Sigmoid colon (tissue), 7 donors: ENCODE results near the gene RBM28. TPM values are rescaled to one million over a fixed set of nuclear protein-coding genes. Genes with fewer than 3 reads are reported as not detected.

ENCODE experiments used
- DNase-seq: peaks from one replicate; pipeline ENCODE4 v3.0.0-alpha.2; 2019
- H3K27ac ChIP-seq, 4 donors: fragments of 200-600 bp; sonication (generic); one replicate each; pipeline ENCODE4 v1.5.1; 2016 to 2019; ENCODE audit warnings: mild to moderate bottlenecking in 1 of 4
- H3K27me3 ChIP-seq, 3 donors: fragments of 200-600 bp; sonication (generic); one replicate each; pipeline ENCODE4 v1.5.1; 2019; ENCODE audit warnings: mild to moderate bottlenecking in 1 of 3
- H3K36me3 ChIP-seq, 4 donors: fragments of 200-600 bp; sonication (generic); one replicate each; pipeline ENCODE4 v1.5.1; 2016 to 2019
- H3K4me1 ChIP-seq, 4 donors: fragments of 200-600 bp; sonication (generic); one replicate each; pipeline ENCODE4 v1.5.1; 2017 to 2019
- H3K4me3 ChIP-seq, 4 donors: fragments of 200-600 bp; sonication (generic); one replicate each; pipeline ENCODE4 v1.5.1; 2017 to 2019; ENCODE audit warnings: mild to moderate bottlenecking in 2 of 4, moderate library complexity in 1 of 4
- H3K9me3 ChIP-seq, 4 donors: fragments of 200-600 bp in 3 of 4; sonication (generic) in 3 of 4; one replicate each; pipeline versions ENCODE4 v1.5.1 to v1.6.1; 2013 to 2019
- CTCF ChIP-seq, 4 experiments: fragments of 450-650 bp in 3 of 4; fragments of 200-600 bp in 1 of 4; IDR thresholded peaks; one replicate each; pipeline ENCODE4 v1.5.1; 2016 to 2019; ENCODE audit warnings: antibody characterized with exemption in 4 of 4, mild to moderate bottlenecking in 3 of 4, moderate library complexity in 2 of 4
- EP300 ChIP-seq, 4 donors: sonication (generic); formaldehyde crosslinking; IDR thresholded peaks; one replicate each; pipeline ENCODE4 v1.6.1; 2017; ENCODE audit warnings: antibody characterized with exemption in 4 of 4
- POLR2A ChIP-seq, 2 donors: fragments of 450-650 bp; IDR thresholded peaks; one replicate each; pipeline ENCODE4 v1.6.1; 2016; ENCODE audit warnings: antibody characterized with exemption in 2 of 2, mild to moderate bottlenecking in 2 of 2, moderate library complexity in 2 of 2
- POLR2AphosphoS5 ChIP-seq, 4 donors: sonication (generic); formaldehyde crosslinking; IDR thresholded peaks; one replicate each; pipeline ENCODE4 v1.6.1; 2017; ENCODE audit warnings: antibody characterized with exemption in 4 of 4
- WGBS, 2 donors: extraction: QIAGEN DNeasy Blood & Tissue Kit; methylation state at CpG; one replicate each; pipeline ENCODE4 v1.1.7; 2013; 5-methylcytosine and 5-hydroxymethylcytosine counted together
- intact Hi-C: fragments of 100-400 bp; cut with DNase I; formaldehyde crosslinking; loops from one replicate; pipeline ENCODE4 v1.15.1; 2023
- polyA plus RNA-seq, 3 donors: library from polyadenylated mRNA; stranded (reverse); fragments of 200-250 nt; gene quantifications; one replicate each; pipeline ENCODE4 v1.2.3, GENCODE V29; 2013
- total RNA-seq, 4 donors: library from RNA; depleted of rRNA; stranded (reverse); fragments of >200 nt; gene quantifications; one replicate each; pipeline ENCODE4 v1.1.0, GENCODE V29; 2016
- donor health status: healthy with polysubstance abuse.
- donor health status: Bipolar disorder and iron deficiency.
- donor health status: healthy.

Gene RBM28
- total and polyA plus RNA-seq, 7 donors, result 6.6 to 36.3 (median 15.1) TPM

- no peak overlapping the region for H3K27ac ChIP-seq
- no peak overlapping the region for H3K4me3 ChIP-seq
- intact Hi-C loops, result no loop called here
- TF ChIP-seq POLR2AphosphoS5 (IDR thresholded peaks at IDR 0.05) (no peak), POLR2A (IDR thresholded peaks at IDR 0.05) (no peak), CTCF (IDR thresholded peaks at IDR 0.05) (no peak), EP300 (IDR thresholded peaks at IDR 0.05) (no peak)
- H3K27me3 ChIP-seq, result no peaks in the 10 kb centered on the region
- H3K36me3 ChIP-seq, result peaks cover 21 to 99% (median 42%) of the 10 kb centered on the region in 4 donors
- no peak for DNase-seq
- no peaks in the 10 kb centered on the region for H3K4me1 ChIP-seq
- WGBS, 2 donors, result 88 to 93% methylated on average over 10 of the region's 10 CpGs
- no peaks in the 10 kb centered on the region for H3K9me3 ChIP-seq
Observed at GRCh38 chr7:128323459-128324367, 20.0 kb downstream of the RBM28 start.

- Histone ChIP-seq H3K4me3 (no peak overlapping the region), H3K36me3 (peaks cover 21 to 99% (median 45%) of the 10 kb centered on the region in 4 donors), H3K9me3 (no peaks in the 10 kb centered on the region), H3K4me1 (no peaks in the 10 kb centered on the region), H3K27ac (no peak overlapping the region), H3K27me3 (no peaks in the 10 kb centered on the region)
- TF ChIP-seq EP300 (IDR thresholded peaks at IDR 0.05) (no peak), POLR2AphosphoS5 (IDR thresholded peaks at IDR 0.05) (no peak), CTCF (IDR thresholded peaks at IDR 0.05) (no peak), POLR2A (IDR thresholded peaks at IDR 0.05) (no peak)
- DNase-seq, result no peak
- intact Hi-C loops, result no loop called here
Observed at GRCh38 chr7:128323040-128323439, 20.7 kb downstream of the RBM28 start.

- no peaks in the 10 kb centered on the region for H3K9me3 ChIP-seq
- no peak overlapping the region for H3K27ac ChIP-seq
- WGBS, 2 donors, result 57 to 62% methylated on average over 3 of the region's 3 CpGs
- H3K27me3 ChIP-seq, result no peaks in the 10 kb centered on the region
- TF ChIP-seq EP300 (IDR thresholded peaks at IDR 0.05) (no peak), CTCF (IDR thresholded peaks at IDR 0.05) (no peak), POLR2AphosphoS5 (IDR thresholded peaks at IDR 0.05) (no peak), POLR2A (IDR thresholded peaks at IDR 0.05) (no peak)
- DNase-seq, result no peak
- H3K4me1 ChIP-seq, result no peaks in the 10 kb centered on the region
- intact Hi-C loops, result no loop called here
- no peak overlapping the region for H3K4me3 ChIP-seq
- peaks cover 21 to 99% (median 54%) of the 10 kb centered on the region in 4 donors for H3K36me3 ChIP-seq
Observed at GRCh38 chr7:128322040-128322643, 21.6 kb downstream of the RBM28 start.

- intact Hi-C loops, result no loop called here
- 85 to 87% methylated on average over 5 of the region's 5 CpGs for WGBS, 2 donors
- peaks cover 21 to 100% (median 65%) of the 10 kb centered on the region in 4 donors for H3K36me3 ChIP-seq
- TF ChIP-seq POLR2A (IDR thresholded peaks at IDR 0.05) (no peak), EP300 (IDR thresholded peaks at IDR 0.05) (no peak), POLR2AphosphoS5 (IDR thresholded peaks at IDR 0.05) (no peak)
- H3K4me1 ChIP-seq, result no peaks in the 10 kb centered on the region
- no peaks in the 10 kb centered on the region for H3K9me3 ChIP-seq
- no peaks in the 10 kb centered on the region for H3K27me3 ChIP-seq
- no peak overlapping the region for H3K4me3 ChIP-seq
- no peak for DNase-seq
- H3K27ac ChIP-seq, result no peak overlapping the region
Observed at GRCh38 chr7:128321044-128321422, 22.7 kb downstream of the RBM28 start.

- TF ChIP-seq POLR2AphosphoS5 (IDR thresholded peaks at IDR 0.05) (no peak), CTCF (IDR thresholded peaks at IDR 0.05) (no peak), EP300 (IDR thresholded peaks at IDR 0.05) (no peak), POLR2A (IDR thresholded peaks at IDR 0.05) (no peak)
- DNase-seq, result no peak
- H3K36me3 ChIP-seq, result peaks cover 31 to 100% (median 66%) of the 10 kb centered on the region in 4 donors
Observed at GRCh38 chr7:128318691-128319090, 25.0 kb downstream of the RBM28 start.

More at GRCh38 chr7:128318691-128319090, 25.0 kb downstream of the RBM28 start:
- H3K4me3 ChIP-seq, result no peak overlapping the region
- H3K9me3 ChIP-seq, result no peaks in the 10 kb centered on the region
- no peak overlapping the region for H3K27ac ChIP-seq
- intact Hi-C loops, result no loop called here
- 73 to 90% methylated on average over 5 of the region's 5 CpGs for WGBS, 2 donors
- H3K4me1 ChIP-seq, result no peaks in the 10 kb centered on the region
- H3K27me3 ChIP-seq, result no peaks in the 10 kb centered on the region
